Astrocyte of the hippocampus (primary cell): ENCODE measurements around the gene ZKSCAN3.
"Not testable (repeated sequence)": the region's sequence is repeated elsewhere in the genome, so short reads cannot be mapped to it uniquely, and the experiment has no call there.

Source experiments
- DNase-seq: peaks from one replicate; pipeline ENCODE4 v3.0.0; 2011; ENCODE audit warnings: low read depth, low spot score

Gene ZKSCAN3

GRCh38 chr6:28340310-28341095 is 9.2 kb upstream of the ZKSCAN3 start:
- DNase-seq: no peak

- no peak for DNase-seq
Measured at GRCh38 chr6:28343898-28344677, 5.7 kb upstream of the ZKSCAN3 start.

GRCh38 chr6:28345201-28345600 is 4.5 kb upstream of the ZKSCAN3 start:
- no peak for DNase-seq

DNA sequence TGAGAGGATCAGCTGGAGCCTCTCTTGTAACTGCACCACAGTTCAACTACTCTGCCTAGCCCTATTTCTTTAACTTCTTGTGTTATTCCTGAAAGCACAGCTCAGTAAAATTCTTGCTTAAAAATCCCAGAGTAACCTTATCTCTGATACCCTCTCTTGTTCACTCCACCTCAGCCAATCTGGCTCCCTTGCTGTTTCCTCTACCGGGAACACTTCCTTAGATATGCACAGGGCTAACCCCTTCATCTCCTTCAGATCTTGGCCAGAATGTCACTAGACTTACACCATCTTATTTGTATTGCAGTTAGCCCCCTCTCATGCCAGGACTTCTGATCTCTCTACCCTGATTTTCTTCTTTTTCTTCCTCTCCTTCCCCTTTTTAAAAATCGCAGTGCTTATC is 2.6 kb upstream of the ZKSCAN3 start:
- DNase-seq: no peak

DNA sequence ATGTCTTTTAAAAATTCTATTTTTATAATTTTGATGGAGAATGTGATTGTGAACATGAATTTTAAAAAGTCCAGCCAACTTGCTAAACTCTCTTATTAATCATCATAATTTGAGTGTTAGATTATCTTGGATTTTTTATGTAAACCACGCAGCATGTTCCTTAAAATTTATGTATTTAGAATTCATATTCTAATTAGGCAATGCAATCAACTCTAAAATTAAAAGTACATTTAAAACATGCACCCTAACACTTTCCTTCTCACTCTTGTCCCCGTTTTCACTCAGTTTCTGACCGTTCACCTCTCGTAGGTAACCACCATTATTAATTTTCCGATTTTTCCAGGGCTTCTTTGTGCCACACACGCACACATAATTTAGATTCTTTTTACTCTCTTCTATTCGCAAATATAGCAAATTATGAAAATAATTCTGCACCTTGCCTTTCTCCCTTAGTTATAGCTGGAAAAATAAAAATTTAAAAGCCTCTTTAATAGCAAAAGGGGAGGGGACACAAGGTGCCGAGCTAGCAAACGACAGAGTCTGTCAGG is 329 bp upstream of the ZKSCAN3 start:
- no peak for DNase-seq

DNA sequence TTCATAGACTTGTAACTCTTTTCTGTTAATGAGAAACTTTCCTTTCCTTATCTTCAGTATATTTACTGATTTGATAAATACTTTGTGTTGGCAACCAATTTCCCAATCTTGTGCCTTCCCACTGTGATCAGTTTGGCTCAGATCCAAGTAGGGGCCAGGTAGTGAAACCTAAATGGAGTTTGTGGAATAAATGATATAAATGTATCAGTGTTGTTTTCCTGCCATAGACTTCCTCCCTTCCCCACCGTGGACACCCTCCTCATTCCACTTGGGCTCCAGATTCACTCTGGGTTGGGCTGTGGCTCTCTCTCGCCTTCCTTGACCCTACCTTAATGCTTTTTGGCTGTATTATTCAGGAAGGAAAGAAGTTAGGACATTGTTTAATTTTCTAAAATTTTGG is 1.3 kb downstream of the ZKSCAN3 start:
- no peak for DNase-seq

GRCh38 chr6:28351493-28351925 is 1.8 kb downstream of the ZKSCAN3 start:
- DNase-seq: no peak

- no peak for DNase-seq
Measured at GRCh38 chr6:28353356-28353755, 3.6 kb downstream of the ZKSCAN3 start.

DNA sequence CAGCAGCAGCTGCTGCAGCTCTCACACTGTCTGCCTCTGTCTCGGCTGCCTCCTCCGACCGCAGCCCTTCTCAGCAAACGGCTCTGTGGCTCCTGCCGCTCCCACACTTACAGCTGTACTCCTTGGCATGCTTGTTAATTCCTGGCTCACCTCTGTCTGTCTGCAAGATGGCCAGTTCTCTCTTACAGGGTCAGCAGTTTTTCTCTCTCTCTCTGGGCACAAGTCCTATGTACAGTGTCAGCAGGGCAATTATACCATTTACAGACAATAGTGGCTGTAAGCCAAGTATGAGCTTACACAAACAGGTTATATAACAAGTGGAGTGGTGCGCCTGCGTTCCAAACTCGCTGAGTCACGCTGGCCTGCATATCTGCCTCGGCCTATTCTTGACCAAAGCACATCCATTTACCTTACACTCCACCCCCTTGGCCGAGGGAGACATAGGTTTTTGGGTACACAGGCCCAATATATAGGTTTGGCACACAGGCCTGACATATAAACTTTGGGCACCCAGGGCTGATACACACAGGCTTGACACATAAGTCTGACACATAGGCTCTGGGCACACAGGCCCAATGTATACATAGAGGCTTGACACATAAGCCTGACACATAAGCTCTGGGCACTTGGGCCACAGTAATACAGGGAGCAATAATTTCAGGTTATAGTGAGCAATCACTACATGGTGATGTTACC is 4.4 kb downstream of the ZKSCAN3 start:
- peak; percentile 41 for DNase-seq

DNA sequence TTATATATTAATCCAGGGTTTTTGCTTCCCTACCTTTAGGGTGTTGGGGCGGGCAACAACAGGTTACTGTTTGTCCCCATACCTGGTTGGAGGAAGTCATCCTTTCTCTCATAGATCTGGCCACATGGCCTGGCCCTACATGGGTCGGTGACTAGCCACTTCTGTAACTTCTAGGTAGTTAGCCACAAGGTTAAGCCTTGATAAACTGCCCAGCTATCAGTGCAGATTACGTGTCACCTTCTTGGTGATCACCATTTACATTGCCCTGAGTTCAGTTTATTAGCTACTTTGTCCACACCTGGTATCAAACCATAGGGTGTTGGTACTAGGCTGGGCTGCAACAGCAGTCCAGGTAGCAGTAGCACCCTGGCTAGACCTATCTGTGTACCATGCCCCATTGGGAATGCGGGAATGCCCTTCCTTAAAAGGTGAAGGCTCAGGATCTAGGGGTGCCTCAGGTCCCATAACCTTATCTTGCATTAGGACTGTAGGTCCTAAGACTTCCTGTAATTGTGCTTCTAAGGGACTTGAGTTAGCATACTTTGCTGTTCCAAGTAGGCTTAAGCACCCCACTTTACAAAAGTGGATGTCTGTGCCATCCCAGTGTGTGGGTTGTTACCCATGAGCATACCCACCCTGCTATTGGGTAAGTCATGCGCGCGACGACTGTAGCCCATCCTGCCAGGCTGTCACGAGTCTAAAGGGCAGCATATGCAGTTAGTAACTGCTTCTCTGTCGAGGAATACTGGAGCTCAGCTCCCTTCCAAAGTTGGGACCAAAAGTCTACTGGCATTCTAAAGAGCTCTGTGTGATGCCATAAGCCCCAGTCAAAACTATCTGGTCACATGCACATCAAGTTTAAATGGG is 5.2 kb downstream of the ZKSCAN3 start:
- DNase-seq: no peak

DNA sequence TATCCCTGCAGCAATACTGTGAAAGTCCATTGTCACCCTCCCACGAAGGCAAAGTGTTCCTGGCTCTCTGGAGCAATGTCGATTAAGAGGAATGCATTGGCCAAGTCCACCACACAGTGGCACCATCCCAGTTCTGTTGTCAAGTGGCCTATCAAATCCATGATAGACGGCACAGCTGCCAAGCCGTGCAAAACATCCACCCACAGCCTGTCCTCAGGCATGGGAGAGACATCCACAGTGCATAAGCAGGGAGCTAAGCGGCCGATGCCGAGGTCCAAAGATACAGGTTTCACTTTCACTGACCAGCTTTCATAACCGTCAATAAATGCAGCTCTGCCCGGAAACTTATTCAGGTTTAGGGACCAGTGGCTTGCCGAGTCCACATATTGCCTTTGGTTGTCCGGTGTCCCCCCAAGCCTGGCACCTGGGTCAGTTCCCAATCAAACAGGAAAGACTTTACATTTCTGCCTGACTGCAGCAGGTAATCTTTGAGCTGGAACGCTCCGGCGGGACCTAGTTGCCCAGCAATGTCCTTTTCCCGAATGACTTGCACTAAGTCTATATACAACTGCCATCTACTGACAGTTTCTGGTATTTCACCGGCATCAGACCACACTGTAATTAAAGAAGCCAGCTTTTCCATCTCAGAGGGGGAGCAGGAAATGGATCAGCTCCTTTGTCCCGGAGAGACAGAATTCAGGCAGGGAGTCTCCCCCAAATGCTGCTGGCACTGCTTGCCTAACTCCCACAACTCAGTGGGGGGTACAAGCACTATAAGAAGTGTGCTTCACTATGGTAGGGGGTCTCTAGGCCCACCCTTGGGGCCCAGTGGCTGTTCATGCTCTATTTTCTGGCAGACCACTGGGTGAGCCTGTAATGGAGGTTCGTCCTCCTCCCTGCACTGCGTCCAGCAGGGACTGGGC is 6.3 kb downstream of the ZKSCAN3 start:
- DNase-seq: peak; percentile 94

DNA sequence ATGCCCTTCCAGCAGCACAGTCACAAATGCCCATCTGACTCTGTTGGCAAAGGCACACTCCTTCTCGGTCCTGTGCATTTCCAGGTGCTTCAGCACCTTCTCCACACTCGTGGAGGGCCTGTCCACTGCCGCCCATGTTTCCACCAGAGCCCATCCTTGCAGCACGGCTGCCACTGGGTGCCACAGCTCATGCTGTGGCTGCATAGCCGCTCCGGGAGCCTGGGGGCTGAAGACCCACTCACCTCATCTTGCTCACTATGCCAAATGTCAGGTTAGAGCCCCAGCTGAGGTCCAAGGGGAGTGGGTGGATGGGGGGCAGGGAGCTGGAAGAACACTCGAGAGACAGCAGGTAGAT is 6.9 kb downstream of the ZKSCAN3 start:
- no peak for DNase-seq

DNA sequence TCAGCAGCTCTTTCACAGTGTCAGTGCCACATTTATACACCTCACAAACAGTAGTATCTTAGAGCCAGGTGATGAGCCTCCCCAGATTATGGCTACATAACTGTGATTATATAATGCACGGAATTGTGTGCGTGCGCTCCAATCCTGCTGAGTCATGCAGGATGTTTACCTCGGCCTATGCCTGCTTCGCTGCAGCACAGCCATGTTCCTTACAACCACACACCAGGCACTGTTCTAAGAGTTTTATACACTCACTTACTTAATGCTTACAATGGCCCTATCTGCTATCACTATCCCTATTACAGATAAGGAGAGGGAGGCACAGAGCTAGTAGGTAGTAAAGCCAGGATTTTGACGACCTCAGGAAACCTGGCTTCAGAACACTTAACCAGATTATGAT is 7.3 kb downstream of the ZKSCAN3 start:
- DNase-seq: no peak

DNA sequence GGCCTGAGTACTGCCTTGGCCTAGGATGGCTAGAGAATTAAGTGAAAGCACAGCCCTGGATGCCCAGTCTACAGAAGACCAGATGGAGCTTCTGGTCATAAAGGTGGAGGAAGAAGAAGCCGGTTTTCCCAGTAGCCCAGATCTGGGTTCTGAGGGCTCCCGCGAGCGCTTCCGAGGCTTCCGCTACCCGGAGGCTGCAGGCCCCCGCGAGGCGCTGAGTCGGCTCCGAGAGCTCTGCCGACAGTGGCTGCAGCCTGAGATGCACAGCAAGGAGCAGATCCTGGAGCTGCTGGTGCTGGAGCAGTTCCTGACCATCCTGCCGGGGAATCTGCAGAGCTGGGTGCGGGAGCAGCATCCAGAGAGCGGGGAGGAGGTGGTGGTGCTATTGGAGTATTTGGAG is 9.8 kb downstream of the ZKSCAN3 start:
- DNase-seq: not testable (repeated sequence)

- no peak for DNase-seq
Measured at GRCh38 chr6:28360961-28361360, 11.2 kb downstream of the ZKSCAN3 start.

GRCh38 chr6:28365590-28365989 is 15.8 kb downstream of the ZKSCAN3 start:
- not testable (repeated sequence) for DNase-seq

DNA sequence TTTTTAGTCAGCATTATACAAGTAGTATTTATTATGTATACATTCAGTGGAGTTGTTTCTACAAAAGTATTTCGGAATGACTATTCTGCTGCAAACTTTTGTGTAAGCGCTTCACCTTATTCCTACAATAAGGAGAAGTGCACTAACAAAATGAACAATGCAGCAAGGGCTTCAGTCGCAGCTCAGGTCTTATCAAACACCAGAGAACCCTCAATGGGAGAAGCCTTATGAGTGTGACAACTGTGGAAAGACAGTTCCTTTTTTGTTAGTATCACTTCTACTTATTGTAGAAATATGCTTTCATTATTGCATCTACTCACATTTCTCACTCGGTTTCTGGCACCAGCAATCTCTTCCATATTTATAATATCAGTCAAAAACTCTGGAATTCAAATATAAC is 18.8 kb downstream of the ZKSCAN3 start:
- no peak for DNase-seq

DNA sequence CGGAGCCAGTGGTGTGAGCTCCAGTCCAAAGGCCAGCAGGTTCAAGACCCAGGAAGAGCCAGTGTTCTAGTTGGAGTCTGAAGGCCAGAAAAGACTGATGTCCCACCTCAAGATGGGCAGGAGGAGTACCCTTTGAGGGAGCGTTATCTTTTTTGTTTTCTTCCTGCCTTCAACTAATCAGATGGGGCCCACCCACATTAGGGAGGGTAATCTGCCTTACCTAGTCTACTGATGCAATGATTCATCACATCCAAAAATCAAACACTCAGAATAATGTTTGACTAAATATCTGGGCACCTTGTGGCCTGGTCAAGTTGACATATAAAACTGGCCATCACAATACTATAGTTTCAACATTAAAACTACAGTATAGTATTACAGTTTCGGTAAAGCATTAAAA is 19.7 kb downstream of the ZKSCAN3 start:
- DNase-seq: no peak

GRCh38 chr6:28370440-28370839 is 20.7 kb downstream of the ZKSCAN3 start:
- DNase-seq: no peak

- DNase-seq: no peak
Measured at GRCh38 chr6:28371280-28371679, 21.5 kb downstream of the ZKSCAN3 start.
